Measurements from ENCODE around the gene MX1. TPM values are rescaled to one million over a fixed set of nuclear protein-coding genes. Genes with fewer than 3 reads are reported as not detected.

Gene MX1
- total and polyA plus RNA-seq, 4 donors: 15.1 to 21.3 (median 18.0) TPM

- Histone ChIP-seq H3K36me3 (ENCODE audit: control insufficient read depth in 4 of 4, insufficient read depth in 3 of 4, low read depth in 1 of 4, low read length in 3 of 4) (peaks cover 0 to 13% (median 5%) of the 10 kb centered on the region in 4 donors), H3K9me3 (ENCODE audit: control insufficient read depth in 4 of 4, low read length in 3 of 4) (no peaks in the 10 kb centered on the region), H3K9ac (ENCODE audit: low read depth in 1 of 2, low read length in 2 of 2) (no peak overlapping the region), H3K27ac (ENCODE audit: low read depth in 1 of 2, low read length in 2 of 2) (no peak overlapping the region), H3K27me3 (ENCODE audit: control insufficient read depth in 4 of 4, insufficient read depth in 4 of 4, low read length in 3 of 4) (no peaks in the 10 kb centered on the region), H3K4me1 (ENCODE audit: control insufficient read depth in 4 of 4, insufficient read depth in 4 of 4, low read length in 3 of 4) (peaks cover 10 to 31% (median 20%) of the 10 kb centered on the region in 4 donors), H3K4me3 (ENCODE audit: low read depth in 1 of 3, low read length in 3 of 3) (peak overlapping the region in 1 of 3 donors; percentile 8)
- DNase-seq (ENCODE audit: low spot score): no peak
- TF ChIP-seq FOXA2 (IDR thresholded peaks at IDR 0.05): no peak
- peak; percentile 58 to 74 for TF ChIP-seq RAD21 (IDR thresholded peaks at IDR 0.05)
- TF ChIP-seq SP1 (IDR thresholded peaks at IDR 0.05): peak; percentile 55
- peak; percentile 72 to 84 for TF ChIP-seq HNF4A (conservative IDR thresholded peaks at IDR 0.05)
- TF ChIP-seq MAX (IDR thresholded peaks at IDR 0.05): peak; percentile 38
- TF ChIP-seq CTCF (IDR thresholded peaks at IDR 0.05; ENCODE audit: low read depth, low read length, missing input control): peak; percentile 16
- TF ChIP-seq ZBTB33 (IDR thresholded peaks at IDR 0.05): no peak
- TF ChIP-seq JUND (IDR thresholded peaks at IDR 0.05): no peak
- TF ChIP-seq YY1 (IDR thresholded peaks at IDR 0.05): no peak
- no peak for TF ChIP-seq REST (IDR thresholded peaks at IDR 0.05)
- no peak for TF ChIP-seq TAF1 (conservative IDR thresholded peaks at IDR 0.05)
- TF ChIP-seq EGR1 (IDR thresholded peaks at IDR 0.05; ENCODE audit: low read depth in 2 of 2): peak in 1 of 2 donors; percentile 10
- TF ChIP-seq RXRA (IDR thresholded peaks at IDR 0.05): peak; percentile 67 to 82
- 54% methylated on average over 17 of the region's 17 CpGs for WGBS
These were observed 54.1 kb downstream of the MX1 start for GRCh38 chr21:41480086-41480690.

- H3K9me3 ChIP-seq (ENCODE audit: control insufficient read depth in 4 of 4, low read length in 3 of 4): no peaks in the 10 kb centered on the region
- H3K36me3 ChIP-seq (ENCODE audit: control insufficient read depth in 4 of 4, insufficient read depth in 3 of 4, low read depth in 1 of 4, low read length in 3 of 4): peaks cover 0 to 13% (median 5%) of the 10 kb centered on the region in 4 donors
- no peak overlapping the region for H3K9ac ChIP-seq (ENCODE audit: low read depth in 1 of 2, low read length in 2 of 2)
- H3K4me1 ChIP-seq (ENCODE audit: control insufficient read depth in 4 of 4, insufficient read depth in 4 of 4, low read length in 3 of 4): peaks cover 10 to 31% (median 20%) of the 10 kb centered on the region in 4 donors
- no peak overlapping the region for H3K27ac ChIP-seq (ENCODE audit: low read depth in 1 of 2, low read length in 2 of 2)
- 95% methylated on average over 8 of the region's 8 CpGs for WGBS
- H3K4me3 ChIP-seq (ENCODE audit: low read depth in 1 of 3, low read length in 3 of 3): no peak overlapping the region
- no peaks in the 10 kb centered on the region for H3K27me3 ChIP-seq (ENCODE audit: control insufficient read depth in 4 of 4, insufficient read depth in 4 of 4, low read length in 3 of 4)
- no peak for TF ChIP-seq REST (IDR thresholded peaks at IDR 0.05)
- DNase-seq (ENCODE audit: low spot score): no peak
These were observed 55.2 kb downstream of the MX1 start for GRCh38 chr21:41481191-41481590.
